GM19099 (cell line): Measurements from ENCODE around the gene ADNP.

Source experiments
- POLR2A ChIP-seq: IDR thresholded peaks from 3 replicates; pipeline ENCODE4 v1.6.1; 2011; ENCODE audit warnings: low read depth; ENCODE audit not compliant: insufficient read length; ENCODE audit errors: extremely low read depth

Gene ADNP

GRCh38 chr20:50931306-50932015 lies at the start of gene ADNP:
ADNP (minus strand) TSS chr20:50931437; CDS start chr20:50903996, 27,441 bp downstream.
- TF ChIP-seq POLR2A: peak; percentile 87

GRCh38 chr20:50980071-50980681 lies 48.9 kb upstream of the ADNP start:
- TF ChIP-seq POLR2A: no peak

- TF ChIP-seq POLR2A: no peak
Observed at GRCh38 chr20:50977066-50978021, 46.1 kb upstream of the ADNP start.

- no peak for TF ChIP-seq POLR2A
Observed at GRCh38 chr20:50975701-50976330, 44.6 kb upstream of the ADNP start.

GRCh38 chr20:50969912-50970311 lies 38.7 kb upstream of the ADNP start:
- TF ChIP-seq POLR2A: no peak

- TF ChIP-seq POLR2A: no peak
Observed at GRCh38 chr20:50969435-50969834, 38.2 kb upstream of the ADNP start.

GRCh38 chr20:50968289-50968688 lies 37.1 kb upstream of the ADNP start:
- no peak for TF ChIP-seq POLR2A

GRCh38 chr20:50967586-50967985 lies 36.3 kb upstream of the ADNP start:
- no peak for TF ChIP-seq POLR2A

GRCh38 chr20:50959543-50960126 lies 28.4 kb upstream of the ADNP start:
- no peak for TF ChIP-seq POLR2A

GRCh38 chr20:50958615-50959542 lies 27.6 kb upstream of the ADNP start, which contains the start of gene MOCS3:
MOCS3 (plus strand) TSS chr20:50958818; CDS start chr20:50958843, 25 bp downstream.
- no peak for TF ChIP-seq POLR2A

- peak; percentile 97 for TF ChIP-seq POLR2A
Observed at GRCh38 chr20:50957798-50958614, 26.8 kb upstream of the ADNP start, which contains the start of gene DPM1. DPM1 (minus strand) TSS chr20:50958532; CDS start chr20:50958523, 9 bp downstream.

GRCh38 chr20:50957276-50957675 lies 26.0 kb upstream of the ADNP start:
- TF ChIP-seq POLR2A: no peak

GRCh38 chr20:50953821-50954220 lies 22.6 kb upstream of the ADNP start:
- TF ChIP-seq POLR2A: no peak

- no peak for TF ChIP-seq POLR2A
Observed at GRCh38 chr20:50953196-50953595, 22.0 kb upstream of the ADNP start.
